ENCODE results near the gene FAM13A. TPM values are rescaled to one million over a fixed set of nuclear protein-coding genes. Genes with fewer than 3 reads are reported as not detected.

Gene FAM13A
- total RNA-seq, 1 donor from 2014 or later, result 40.3 TPM

GRCh38 chr4:88870428-88870827, 186.6 kb downstream of the FAM13A start:
- Mint-ChIP-seq H3K4me3 (no peak overlapping the region), H3K4me1 (no peaks in the 10 kb centered on the region), H3K27ac (no peak overlapping the region), H3K36me3 (no peaks in the 10 kb centered on the region), H3K27me3 (ENCODE audit: insufficient read depth, low read depth) (no peaks in the 10 kb centered on the region), H3K9me3 (peaks cover 15% of the 10 kb centered on the region)
- no peak overlapping the region for H3K27ac ChIP-seq
- no peak overlapping the region for H3K4me2 ChIP-seq
- H3K9ac ChIP-seq, result no peak overlapping the region
- H4K20me1 ChIP-seq (ENCODE audit: low read depth), result peaks cover 2% of the 10 kb centered on the region
- H3K36me3 ChIP-seq, result no peaks in the 10 kb centered on the region
- no peak for DNase-seq (ENCODE audit: low spot score)
- H3K27me3 ChIP-seq, result no peaks in the 10 kb centered on the region
- H3K9me3 ChIP-seq (ENCODE audit: low read depth), result no peaks in the 10 kb centered on the region
- H3K79me2 ChIP-seq (ENCODE audit: low read depth), result peaks cover 5% of the 10 kb centered on the region
- H3K4me1 ChIP-seq, result no peaks in the 10 kb centered on the region
- no peak overlapping the region for H2AFZ ChIP-seq (replicated peaks)
- H3F3A ChIP-seq (ENCODE audit: low read depth), result no peaks in the 10 kb centered on the region
- no peak overlapping the region for H3K4me3 ChIP-seq
- TF ChIP-seq EZH2phosphoT487 (IDR thresholded peaks at IDR 0.05) (no peak), CTCF (IDR thresholded peaks at IDR 0.05) (no peak), EZH2 (IDR thresholded peaks at IDR 0.05) (no peak)

GRCh38 chr4:88868510-88868909, 188.5 kb downstream of the FAM13A start:
- Histone ChIP-seq H3K4me2 (no peak overlapping the region), H3K27me3 (no peaks in the 10 kb centered on the region), H2AFZ (replicated peaks) (no peak overlapping the region), H3K4me3 (no peak overlapping the region), H3K79me2 (ENCODE audit: low read depth) (peaks cover 5% of the 10 kb centered on the region), H3K4me1 (no peaks in the 10 kb centered on the region), H3K36me3 (no peaks in the 10 kb centered on the region), H3K9ac (no peak overlapping the region), H3K9me3 (ENCODE audit: low read depth) (no peaks in the 10 kb centered on the region), H3F3A (ENCODE audit: low read depth) (no peaks in the 10 kb centered on the region), H4K20me1 (ENCODE audit: low read depth) (peaks cover 2% of the 10 kb centered on the region), H3K27ac (no peak overlapping the region)
- Mint-ChIP-seq H3K9me3 (peaks cover 5% of the 10 kb centered on the region), H3K27me3 (ENCODE audit: insufficient read depth, low read depth) (no peaks in the 10 kb centered on the region), H3K4me3 (no peak overlapping the region), H3K4me1 (no peaks in the 10 kb centered on the region), H3K27ac (no peak overlapping the region), H3K36me3 (no peaks in the 10 kb centered on the region)
- DNase-seq (ENCODE audit: low spot score), result no peak
- TF ChIP-seq CTCF (IDR thresholded peaks at IDR 0.05) (no peak), EZH2phosphoT487 (IDR thresholded peaks at IDR 0.05) (no peak), EZH2 (IDR thresholded peaks at IDR 0.05) (no peak)

- H3K36me3 ChIP-seq, result no peaks in the 10 kb centered on the region
- no peak for DNase-seq (ENCODE audit: low spot score)
- H3K4me1 ChIP-seq, result no peaks in the 10 kb centered on the region
- no peak overlapping the region for H3K4me3 Mint-ChIP-seq
- H3K4me2 ChIP-seq, result no peak overlapping the region
- peaks cover 2% of the 10 kb centered on the region for H4K20me1 ChIP-seq (ENCODE audit: low read depth)
- H3K9me3 ChIP-seq (ENCODE audit: low read depth), result no peaks in the 10 kb centered on the region
- TF ChIP-seq EZH2phosphoT487 (IDR thresholded peaks at IDR 0.05) (no peak), CTCF (IDR thresholded peaks at IDR 0.05) (no peak), EZH2 (IDR thresholded peaks at IDR 0.05) (no peak)
- no peak overlapping the region for H3K9ac ChIP-seq
- H3K27me3 ChIP-seq, result no peaks in the 10 kb centered on the region
- no peaks in the 10 kb centered on the region for H3K36me3 Mint-ChIP-seq
- H3K4me1 Mint-ChIP-seq, result no peaks in the 10 kb centered on the region
- H3K27ac ChIP-seq, result no peak overlapping the region
- H3K79me2 ChIP-seq (ENCODE audit: low read depth), result peaks cover 5% of the 10 kb centered on the region
- no peak overlapping the region for H2AFZ ChIP-seq (replicated peaks)
- H3K4me3 ChIP-seq, result no peak overlapping the region
- H3F3A ChIP-seq (ENCODE audit: low read depth), result no peaks in the 10 kb centered on the region
- H3K27ac Mint-ChIP-seq, result no peak overlapping the region
- H3K27me3 Mint-ChIP-seq (ENCODE audit: insufficient read depth, low read depth), result no peaks in the 10 kb centered on the region
- peaks cover 5% of the 10 kb centered on the region for H3K9me3 Mint-ChIP-seq
Measured at GRCh38 chr4:88866862-88867550, 190.0 kb downstream of the FAM13A start.

Measured in neural progenitor cell (in vitro differentiated cells).